HepG2 (cell line): ENCODE results near the gene ZACN. TPM values are rescaled to one million over a fixed set of nuclear protein-coding genes. Genes with fewer than 3 reads are reported as not detected.
A peak's percentile ranks its signal among the peaks of the same experiment; 100 is the strongest.

Experiments
- FOXA3 ChIP-seq: IDR thresholded peaks from 2 replicates; pipeline ENCODE4 v1.6.1; 2016; ENCODE audit warnings: missing genetic modification reagents, missing compliant biosample characterization
- GZF1 ChIP-seq: sonication (generic); formaldehyde crosslinking; IDR thresholded peaks from 2 replicates; pipeline ENCODE4 v1.5.1; 2020; ENCODE audit warnings: mild to moderate bottlenecking, missing genetic modification reagents
- HNF4A ChIP-seq: sonication (generic); formaldehyde crosslinking; IDR thresholded peaks from 2 replicates; pipeline ENCODE4 v1.4.0; 2020; ENCODE audit warnings: missing genetic modification reagents
- IKZF4 ChIP-seq: sonication (generic); formaldehyde crosslinking; IDR thresholded peaks from 2 replicates; pipeline ENCODE4 v1.5.1; 2020; ENCODE audit warnings: borderline replicate concordance, mild to moderate bottlenecking, low read depth, missing genetic modification reagents; ENCODE audit errors: not compliant biosample characterization
- KDM5A ChIP-seq: fragments of 200-600 bp; sonication (generic); IDR thresholded peaks from 2 replicates; pipeline ENCODE4 v1.7.0; 2018; ENCODE audit warnings: antibody characterized with exemption, mild to moderate bottlenecking, low read length, borderline replicate concordance
- KLF15 ChIP-seq: sonication (generic); formaldehyde crosslinking; IDR thresholded peaks from 2 replicates; pipeline ENCODE4 v1.8.1; 2023; ENCODE audit warnings: borderline replicate concordance, mild to moderate bottlenecking, inconsistent platforms, missing genetic modification reagents, mixed read lengths
- NFIC ChIP-seq: IDR thresholded peaks from 2 replicates; pipeline ENCODE4 v1.6.1; 2012; ENCODE audit warnings: mild to moderate bottlenecking, low read length, inconsistent platforms
- RFX3 ChIP-seq: IDR thresholded peaks from 2 replicates; pipeline ENCODE4 v1.6.1; 2016; ENCODE audit warnings: missing biosample characterization, missing genetic modification reagents
- SMAD1 ChIP-seq: sonication (generic); formaldehyde crosslinking; IDR thresholded peaks from 2 replicates; pipeline ENCODE4 v1.4.0; 2020; ENCODE audit warnings: missing genetic modification reagents, low read depth, mild to moderate bottlenecking, borderline replicate concordance
- SP140L ChIP-seq: sonication (generic); formaldehyde crosslinking; IDR thresholded peaks from 2 replicates; pipeline ENCODE4 v1.4.0; 2020; ENCODE audit warnings: missing genetic modification reagents, borderline replicate concordance
- ZNF256 ChIP-seq: sonication (generic); formaldehyde crosslinking; conservative IDR thresholded peaks from 2 replicates; pipeline ENCODE4 v1.4.0; 2020; ENCODE audit warnings: missing genetic modification reagents
- ZNF30 ChIP-seq: sonication (generic); formaldehyde crosslinking; IDR thresholded peaks from 2 replicates; pipeline ENCODE4 v1.5.0; 2020; ENCODE audit warnings: mild to moderate bottlenecking, missing genetic modification reagents
- ZNF451 ChIP-seq: sonication (generic); formaldehyde crosslinking; IDR thresholded peaks from 2 replicates; pipeline ENCODE4 v1.5.0; 2020; ENCODE audit warnings: mild to moderate bottlenecking, missing genetic modification reagents
- ZSCAN30 ChIP-seq: sonication (generic); formaldehyde crosslinking; IDR thresholded peaks from 2 replicates; pipeline ENCODE4 v1.5.0; 2020; ENCODE audit warnings: mild to moderate bottlenecking, missing genetic modification reagents
- polyA plus RNA-seq, 8 experiments: library from polyadenylated mRNA; depleted of rRNA in 3 of 8; stranded (reverse) in 7 of 8; unstranded in 1 of 8; fragments of >200 nt; fragmentation: Illumina TruSeq in 4 of 8; extraction: Trizol in 4 of 8; gene quantifications; 2 replicates each; pipeline versions ENCODE4 v1.2.1 to v1.2.3, GENCODE V29; 2011 to 2016; ENCODE audit warnings: low read depth in 4 of 8, missing spikeins in 1 of 8, mixed read lengths in 1 of 8; ENCODE audit not compliant: insufficient read depth in 1 of 8
- total RNA-seq, 5 experiments: library from RNA; depleted of rRNA; stranded (reverse); fragments of >200 nt; fragmentation: Illumina TruSeq; extraction: Trizol; gene quantifications; 2 replicates each; pipeline ENCODE4 v1.2.3, GENCODE V29; 2016; ENCODE audit warnings: low read depth in 1 of 5
- TF ChIP-seq, protein P1 (sequence below), 2 experiments: sonication (generic) in 1 of 2; formaldehyde crosslinking in 1 of 2; IDR thresholded peaks; 2 replicates each; pipeline versions ENCODE4 v1.5.1 to v1.6.1; 2011 to 2020; ENCODE audit warnings: borderline replicate concordance in 1 of 2, low read depth in 1 of 2, low read length in 1 of 2, mild to moderate bottlenecking in 1 of 2, missing genetic modification reagents in 1 of 2, moderate library complexity in 1 of 2
- TF ChIP-seq, protein P2 (sequence below): IDR thresholded peaks from 2 replicates; pipeline ENCODE4 v1.6.1; 2016; ENCODE audit warnings: low read depth
- TF ChIP-seq, protein P3 (sequence below): sonication (generic); formaldehyde crosslinking; conservative IDR thresholded peaks from 2 replicates; pipeline ENCODE4 v1.4.0; 2020; ENCODE audit warnings: missing genetic modification reagents
- TF ChIP-seq, protein P4 (sequence below): sonication (generic); formaldehyde crosslinking; IDR thresholded peaks from 2 replicates; pipeline ENCODE4 v1.4.0; 2020; ENCODE audit warnings: missing genetic modification reagents, borderline replicate concordance
- TF ChIP-seq, protein P5 (sequence below): conservative IDR thresholded peaks from 2 replicates; pipeline ENCODE4 v1.6.1; 2018; ENCODE audit warnings: missing genetic modification reagents

Gene ZACN
- total and polyA plus RNA-seq, 2 of the 13 experiments (the other 11 are each of a cell fraction or from before 2014, with no cell fraction given), result 0.11 to 0.15 TPM

DNA sequence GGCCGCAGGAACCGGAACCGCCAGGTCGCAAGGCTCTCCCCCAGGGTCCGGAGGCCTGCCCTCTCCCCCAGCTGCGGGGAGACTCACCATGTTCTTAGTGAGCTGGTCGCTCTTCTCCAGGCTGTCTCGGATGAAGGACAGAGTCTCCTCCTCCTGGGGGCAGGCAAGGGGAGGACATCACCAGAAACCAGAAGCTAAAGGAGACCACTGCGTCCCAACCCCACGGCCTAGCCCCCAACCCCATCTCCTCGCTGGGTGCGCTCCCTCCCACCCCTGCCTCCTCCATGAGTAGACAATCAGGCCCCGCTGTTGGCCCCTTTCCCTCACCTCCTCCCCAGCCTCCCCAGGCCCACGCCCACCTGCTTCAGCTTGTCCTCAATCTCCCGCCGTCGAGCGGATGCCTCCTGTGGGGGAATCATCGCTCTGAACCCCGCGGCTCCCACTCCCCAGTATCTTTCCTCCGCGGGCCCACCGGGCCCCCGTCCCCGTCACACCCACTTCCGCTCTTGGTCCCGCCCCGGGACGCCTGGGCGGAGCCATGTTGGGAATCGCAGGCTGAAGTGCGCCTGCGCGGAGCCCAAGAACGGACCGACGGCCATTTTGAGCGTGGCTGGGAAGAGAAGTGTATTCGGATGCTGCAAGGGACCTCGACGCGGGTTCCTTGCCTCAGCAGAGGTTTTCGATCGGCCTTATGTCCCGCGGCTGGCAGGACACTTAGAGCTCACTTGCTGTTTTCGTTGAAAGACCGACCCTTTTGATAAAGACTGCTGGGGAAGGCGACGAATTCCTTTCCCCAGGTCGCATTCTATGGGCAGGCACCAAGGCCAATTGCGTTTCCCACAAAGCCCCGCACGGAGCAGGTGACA lies 24.5 kb downstream of the ZACN start, which contains the start of gene EXOC7 (continued):
- TF ChIP-seq, protein P1, sequence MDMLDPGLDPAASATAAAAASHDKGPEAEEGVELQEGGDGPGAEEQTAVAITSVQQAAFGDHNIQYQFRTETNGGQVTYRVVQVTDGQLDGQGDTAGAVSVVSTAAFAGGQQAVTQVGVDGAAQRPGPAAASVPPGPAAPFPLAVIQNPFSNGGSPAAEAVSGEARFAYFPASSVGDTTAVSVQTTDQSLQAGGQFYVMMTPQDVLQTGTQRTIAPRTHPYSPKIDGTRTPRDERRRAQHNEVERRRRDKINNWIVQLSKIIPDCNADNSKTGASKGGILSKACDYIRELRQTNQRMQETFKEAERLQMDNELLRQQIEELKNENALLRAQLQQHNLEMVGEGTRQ (IDR thresholded peaks at IDR 0.05; ENCODE audit: low read depth, low read length), result no peak
- TF ChIP-seq, protein P1 (CRISPR knock-in tag; IDR thresholded peaks at IDR 0.05; ENCODE audit: borderline replicate concordance), result peak; percentile 12; the same call in 1 of the 2 replicates
- no peak; the same call in 1 of the 2 replicates for TF ChIP-seq KLF15
- peak; percentile 88; the same call in 1 of the 2 replicates for TF ChIP-seq KDM5A
- TF ChIP-seq SP140L (CRISPR knock-in tag), result no peak
- TF ChIP-seq RFX3 (CRISPR knock-in tag), result 0 out of 2 replicates have a peak, but pooled peaks have one; percentile 6
- TF ChIP-seq FOXA3 (CRISPR knock-in tag), result peak; percentile 13
- TF ChIP-seq, protein P2, sequence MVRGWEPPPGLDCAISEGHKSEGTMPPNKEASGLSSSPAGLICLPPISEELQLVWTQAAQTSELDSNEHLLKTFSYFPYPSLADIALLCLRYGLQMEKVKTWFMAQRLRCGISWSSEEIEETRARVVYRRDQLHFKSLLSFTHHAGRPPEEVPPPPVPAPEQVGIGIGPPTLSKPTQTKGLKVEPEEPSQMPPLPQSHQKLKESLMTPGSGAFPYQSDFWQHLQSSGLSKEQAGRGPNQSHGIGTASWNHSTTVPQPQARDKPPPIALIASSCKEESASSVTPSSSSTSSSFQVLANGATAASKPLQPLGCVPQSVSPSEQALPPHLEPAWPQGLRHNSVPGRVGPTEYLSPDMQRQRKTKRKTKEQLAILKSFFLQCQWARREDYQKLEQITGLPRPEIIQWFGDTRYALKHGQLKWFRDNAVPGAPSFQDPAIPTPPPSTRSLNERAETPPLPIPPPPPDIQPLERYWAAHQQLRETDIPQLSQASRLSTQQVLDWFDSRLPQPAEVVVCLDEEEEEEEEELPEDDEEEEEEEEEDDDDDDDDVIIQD, result peak; percentile 66; the same call in 1 of the 2 replicates
- TF ChIP-seq, protein P3, sequence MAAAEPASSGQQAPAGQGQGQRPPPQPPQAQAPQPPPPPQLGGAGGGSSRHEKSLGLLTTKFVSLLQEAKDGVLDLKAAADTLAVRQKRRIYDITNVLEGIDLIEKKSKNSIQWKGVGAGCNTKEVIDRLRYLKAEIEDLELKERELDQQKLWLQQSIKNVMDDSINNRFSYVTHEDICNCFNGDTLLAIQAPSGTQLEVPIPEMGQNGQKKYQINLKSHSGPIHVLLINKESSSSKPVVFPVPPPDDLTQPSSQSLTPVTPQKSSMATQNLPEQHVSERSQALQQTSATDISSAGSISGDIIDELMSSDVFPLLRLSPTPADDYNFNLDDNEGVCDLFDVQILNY (CRISPR knock-in tag), result peak; percentile 47; the same call in 1 of the 2 replicates
- no peak for TF ChIP-seq GZF1 (CRISPR knock-in tag)
- TF ChIP-seq, protein P4, sequence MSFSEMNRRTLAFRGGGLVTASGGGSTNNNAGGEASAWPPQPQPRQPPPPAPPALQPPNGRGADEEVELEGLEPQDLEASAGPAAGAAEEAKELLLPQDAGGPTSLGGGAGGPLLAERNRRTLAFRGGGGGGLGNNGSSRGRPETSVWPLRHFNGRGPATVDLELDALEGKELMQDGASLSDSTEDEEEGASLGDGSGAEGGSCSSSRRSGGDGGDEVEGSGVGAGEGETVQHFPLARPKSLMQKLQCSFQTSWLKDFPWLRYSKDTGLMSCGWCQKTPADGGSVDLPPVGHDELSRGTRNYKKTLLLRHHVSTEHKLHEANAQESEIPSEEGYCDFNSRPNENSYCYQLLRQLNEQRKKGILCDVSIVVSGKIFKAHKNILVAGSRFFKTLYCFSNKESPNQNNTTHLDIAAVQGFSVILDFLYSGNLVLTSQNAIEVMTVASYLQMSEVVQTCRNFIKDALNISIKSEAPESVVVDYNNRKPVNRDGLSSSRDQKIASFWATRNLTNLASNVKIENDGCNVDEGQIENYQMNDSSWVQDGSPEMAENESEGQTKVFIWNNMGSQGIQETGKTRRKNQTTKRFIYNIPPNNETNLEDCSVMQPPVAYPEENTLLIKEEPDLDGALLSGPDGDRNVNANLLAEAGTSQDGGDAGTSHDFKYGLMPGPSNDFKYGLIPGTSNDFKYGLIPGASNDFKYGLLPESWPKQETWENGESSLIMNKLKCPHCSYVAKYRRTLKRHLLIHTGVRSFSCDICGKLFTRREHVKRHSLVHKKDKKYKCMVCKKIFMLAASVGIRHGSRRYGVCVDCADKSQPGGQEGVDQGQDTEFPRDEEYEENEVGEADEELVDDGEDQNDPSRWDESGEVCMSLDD (CRISPR knock-in tag), result 0 out of 2 replicates have a peak, but pooled peaks have one; percentile 20
- TF ChIP-seq NFIC, result no peak
- no peak; the same call in none of the 2 replicates for TF ChIP-seq ZNF451 (CRISPR knock-in tag)
- TF ChIP-seq ZNF30 (CRISPR knock-in tag), result no peak
- TF ChIP-seq IKZF4 (CRISPR knock-in tag), result peak; percentile 68
- TF ChIP-seq, protein P5, sequence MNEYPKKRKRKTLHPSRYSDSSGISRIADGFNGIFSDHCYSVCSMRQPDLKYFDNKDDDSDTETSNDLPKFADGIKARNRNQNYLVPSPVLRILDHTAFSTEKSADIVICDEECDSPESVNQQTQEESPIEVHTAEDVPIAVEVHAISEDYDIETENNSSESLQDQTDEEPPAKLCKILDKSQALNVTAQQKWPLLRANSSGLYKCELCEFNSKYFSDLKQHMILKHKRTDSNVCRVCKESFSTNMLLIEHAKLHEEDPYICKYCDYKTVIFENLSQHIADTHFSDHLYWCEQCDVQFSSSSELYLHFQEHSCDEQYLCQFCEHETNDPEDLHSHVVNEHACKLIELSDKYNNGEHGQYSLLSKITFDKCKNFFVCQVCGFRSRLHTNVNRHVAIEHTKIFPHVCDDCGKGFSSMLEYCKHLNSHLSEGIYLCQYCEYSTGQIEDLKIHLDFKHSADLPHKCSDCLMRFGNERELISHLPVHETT (CRISPR knock-in tag), result peak; percentile 70; the same call in 1 of the 2 replicates
- TF ChIP-seq SMAD1 (CRISPR knock-in tag), result no peak; the same call in 1 of the 2 replicates
- no peak for TF ChIP-seq ZNF256
- no peak for TF ChIP-seq ZSCAN30
- no peak for TF ChIP-seq HNF4A (CRISPR knock-in tag)
